MCF 10A (cell line): ENCODE measurements around the gene ZNF71. TPM values are rescaled to one million over a fixed set of nuclear protein-coding genes. Genes with fewer than 3 reads are reported as not detected.

Source experiments
- BruUV-seq: library from RNA; stranded (reverse); fragments of 400-500 nt; replicated peaks from 2 replicates; lab custom pipeline; 2021; lab: Mats Ljungman, UMichigan
- CTCF ChIA-PET: fragments of 300-600 bp; sonication (Branson Sonifier 250); formaldehyde crosslinking; extraction: SDS; loops from one replicate; lab custom pipeline; 2021; ENCODE audit warnings: antibody characterized with exemption, inconsistent platforms; lab: Yijun Ruan, JAX
- POLR2A ChIA-PET: fragments of 300-600, 350-650 bp; sonication (Branson Sonifier 250); formaldehyde crosslinking; extraction: SDS; loops from one replicate; lab custom pipeline; 2020; ENCODE audit warnings: antibody characterized with exemption, inconsistent platforms; lab: Yijun Ruan, JAX
- DNase-seq: peaks from one replicate; pipeline ENCODE4 v3.0.0-alpha.2; 2018; ENCODE audit not compliant: unreplicated experiment
- H3K27ac Mint-ChIP-seq: one replicate; pipeline ENCODE4 v1.8.0; 2022; ENCODE audit warnings: mild to moderate bottlenecking, low read depth, mixed read lengths; ENCODE audit not compliant: unreplicated experiment
- H3K27me3 Mint-ChIP-seq: one replicate; pipeline ENCODE4 v1.8.0; 2022; ENCODE audit warnings: mixed read lengths; ENCODE audit not compliant: insufficient read depth, unreplicated experiment
- H3K36me3 Mint-ChIP-seq: one replicate; pipeline ENCODE4 v1.8.0; 2022; ENCODE audit warnings: mild to moderate bottlenecking, moderate library complexity, mixed read lengths; ENCODE audit not compliant: insufficient read depth, unreplicated experiment
- H3K4me1 Mint-ChIP-seq: one replicate; pipeline ENCODE4 v1.8.0; 2022; ENCODE audit warnings: mixed read lengths; ENCODE audit not compliant: insufficient read depth, unreplicated experiment
- H3K4me3 Mint-ChIP-seq: one replicate; pipeline ENCODE4 v1.8.0; 2022; ENCODE audit warnings: mild to moderate bottlenecking, moderate library complexity, mixed read lengths; ENCODE audit not compliant: unreplicated experiment
- H3K9me3 Mint-ChIP-seq: one replicate; pipeline ENCODE4 v1.8.0; 2022; ENCODE audit warnings: mixed read lengths; ENCODE audit not compliant: unreplicated experiment
- CTCF ChIP-seq: fragments of 200-600 bp; IDR thresholded peaks from one replicate; pipeline ENCODE4 v1.8.0; 2022; ENCODE audit warnings: antibody characterized with exemption, mild to moderate bottlenecking; ENCODE audit not compliant: unreplicated experiment
- intact Hi-C: fragments of 100-400 bp; cut with micrococcal nuclease; formaldehyde crosslinking; loops from 2 replicates; pipeline ENCODE4 v1.14.1; 2022
- total RNA-seq: library from RNA; stranded (reverse); gene quantifications from 2 replicates; pipeline ENCODE4 v1.2.3, GENCODE V29; 2022

ZNF71 gene
- total RNA-seq, 1 experiment from 2014 or later = 4.0 TPM

DNA sequence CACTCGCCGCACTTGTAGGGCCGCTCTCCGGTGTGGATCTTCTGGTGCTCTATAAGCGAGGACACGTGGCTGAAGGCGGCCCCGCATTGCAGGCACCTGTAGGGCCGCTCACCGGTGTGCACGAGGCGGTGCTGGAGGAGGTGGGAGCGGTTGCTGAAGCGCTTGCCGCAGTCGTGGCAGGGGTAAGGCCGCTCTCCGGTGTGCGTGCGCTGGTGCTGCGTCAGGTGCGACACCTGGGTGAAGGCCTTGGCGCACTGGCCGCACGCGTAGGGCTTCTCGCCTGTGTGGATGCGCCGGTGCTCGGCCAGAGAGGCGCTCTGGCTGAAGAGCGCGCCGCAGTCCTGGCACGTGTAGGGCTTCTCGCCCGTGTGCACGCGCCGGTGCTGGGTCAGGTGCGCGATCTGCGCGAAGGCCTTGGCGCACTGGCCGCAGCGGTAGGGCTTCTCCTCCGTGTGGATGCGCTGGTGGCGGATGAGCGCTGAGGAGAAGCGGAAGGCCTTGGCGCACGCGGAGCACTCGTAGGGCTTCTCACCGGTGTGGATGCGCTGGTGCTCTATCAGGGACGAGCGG lies 68.9 kb downstream of the ZNF71 start:
- DNase-seq = no peak
- H3K4me1 Mint-ChIP-seq = no peaks in the 10 kb centered on the region
- intact Hi-C loops = no loop called here
- H3K27me3 Mint-ChIP-seq = no peaks in the 10 kb centered on the region
- no peak for TF ChIP-seq CTCF
- POLR2A ChIA-PET = no interaction called here
- no TSS peak for BruUV-seq
- peaks cover 6% of the 10 kb centered on the region for H3K9me3 Mint-ChIP-seq
- H3K36me3 Mint-ChIP-seq = peaks cover 5% of the 10 kb centered on the region
- H3K27ac Mint-ChIP-seq = no peak overlapping the region
- no peak overlapping the region for H3K4me3 Mint-ChIP-seq
- CTCF ChIA-PET = no interaction called here

GRCh38 chr19:56664511-56664910 lies 69.4 kb downstream of the ZNF71 start:
- POLR2A ChIA-PET = no interaction called here
- H3K4me3 Mint-ChIP-seq = no peak overlapping the region
- no TSS peak for BruUV-seq
- no peak for DNase-seq
- H3K9me3 Mint-ChIP-seq = peaks cover under 1% of the 10 kb centered on the region
- H3K27ac Mint-ChIP-seq = no peak overlapping the region
- intact Hi-C loops = no loop called here
- no peaks in the 10 kb centered on the region for H3K4me1 Mint-ChIP-seq
- no peak for TF ChIP-seq CTCF
- H3K27me3 Mint-ChIP-seq = no peaks in the 10 kb centered on the region
- CTCF ChIA-PET = no interaction called here
- H3K36me3 Mint-ChIP-seq = peaks cover 5% of the 10 kb centered on the region

- ChIA-PET POLR2A (no interaction called here), CTCF (no interaction called here)
- Mint-ChIP-seq H3K36me3 (no peaks in the 10 kb centered on the region), H3K4me3 (no peak overlapping the region), H3K27me3 (no peaks in the 10 kb centered on the region), H3K9me3 (no peaks in the 10 kb centered on the region), H3K4me1 (no peaks in the 10 kb centered on the region), H3K27ac (no peak overlapping the region)
- DNase-seq = no peak
- TF ChIP-seq CTCF = no peak
- no TSS peak for BruUV-seq
- intact Hi-C loops = no loop called here
These were observed 72.3 kb downstream of the ZNF71 start for GRCh38 chr19:56667311-56667870.

DNA sequence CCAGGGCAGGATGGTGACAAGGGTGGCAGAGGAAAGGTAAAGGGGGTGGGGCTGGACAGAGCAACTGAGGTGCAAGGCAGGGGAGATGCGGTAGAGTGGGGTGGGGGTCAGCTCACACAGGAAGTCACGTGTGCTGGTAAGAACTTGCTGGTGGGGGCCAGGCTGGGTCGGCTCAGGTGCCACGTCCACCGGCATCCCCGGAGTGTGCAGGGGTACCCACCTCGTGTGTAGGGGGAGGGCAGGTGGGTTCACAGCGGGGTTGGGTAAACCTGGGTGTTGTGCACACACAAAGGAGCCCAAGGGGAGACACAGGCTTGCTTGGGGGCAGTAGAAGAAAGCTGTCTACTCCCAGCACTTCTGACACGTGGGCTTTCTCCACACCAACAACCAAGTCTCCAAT lies 73.6 kb downstream of the ZNF71 start:
- intact Hi-C loops = no loop called here
- H3K36me3 Mint-ChIP-seq = no peaks in the 10 kb centered on the region
- BruUV-seq = no TSS peak
- no peaks in the 10 kb centered on the region for H3K4me1 Mint-ChIP-seq
- POLR2A ChIA-PET = no interaction called here
- no peaks in the 10 kb centered on the region for H3K9me3 Mint-ChIP-seq
- CTCF ChIA-PET = no interaction called here
- no peak for TF ChIP-seq CTCF
- no peak for DNase-seq
- no peak overlapping the region for H3K4me3 Mint-ChIP-seq
- no peaks in the 10 kb centered on the region for H3K27me3 Mint-ChIP-seq
- no peak overlapping the region for H3K27ac Mint-ChIP-seq
